Thyroid gland (tissue), 4 donors: Measurements from ENCODE around the gene LRRFIP1.

Experiments used
- CTCF ChIP-seq, 6 experiments: fragments of 200-600 bp in 3 of 6; fragments of 450-650 bp in 3 of 6; sonication (generic) in 3 of 6; IDR thresholded peaks; one replicate each; pipeline ENCODE4 v1.5.1; 2016 to 2019; ENCODE audit warnings: antibody characterized with exemption in 6 of 6, mild to moderate bottlenecking in 2 of 6, inconsistent platforms in 1 of 6, moderate library complexity in 1 of 6
- POLR2A ChIP-seq, 2 donors: fragments of 450-650 bp; IDR thresholded peaks; one replicate each; pipeline ENCODE4 v1.6.1; 2017; ENCODE audit warnings: antibody characterized with exemption in 2 of 2, mild to moderate bottlenecking in 2 of 2, moderate library complexity in 1 of 2

DNA sequence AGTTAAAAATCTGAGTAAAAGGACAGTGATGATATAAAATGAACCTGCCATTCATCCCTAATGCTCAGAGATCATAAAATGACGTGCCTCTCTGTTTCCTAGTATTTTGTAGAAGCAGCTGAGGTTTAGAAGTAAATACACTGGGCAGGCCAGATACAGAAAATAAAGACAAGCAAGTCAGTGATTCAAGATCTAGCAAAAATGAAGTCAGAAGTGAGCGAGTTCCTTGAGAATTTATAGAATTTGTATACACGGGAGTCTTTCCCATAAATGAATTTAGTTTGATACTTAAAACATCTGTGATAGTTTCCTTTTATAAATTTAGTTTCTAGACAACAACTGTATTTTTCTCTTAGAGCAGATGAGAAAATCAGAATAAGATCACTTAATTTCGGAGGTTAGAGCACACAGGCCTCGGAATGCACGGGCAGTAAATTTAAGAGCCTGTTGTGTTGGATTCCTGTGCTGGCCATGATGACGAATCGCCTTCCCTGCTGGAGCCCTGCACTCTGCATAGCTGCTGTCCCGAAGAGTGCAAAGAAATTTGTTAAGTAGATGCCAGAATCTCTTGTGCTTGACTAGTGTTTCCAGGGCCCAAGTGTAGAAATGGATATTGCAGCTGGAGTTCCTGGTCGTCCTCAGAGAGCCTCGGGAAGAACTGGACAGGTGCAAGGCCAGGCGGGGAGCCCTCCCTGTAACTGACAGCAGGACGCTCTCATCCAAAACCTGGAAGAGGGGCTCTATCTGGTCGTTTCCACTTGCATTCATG is 87.5 kb downstream of the LRRFIP1 start:
- TF ChIP-seq POLR2A (IDR thresholded peaks at IDR 0.05) (no peak), CTCF (IDR thresholded peaks at IDR 0.05) (no peak)
